GM18873 (cell line): ENCODE data around the gene CCR5AS.

Source experiments
- ATAC-seq: cut with Tn5 transposase; IDR thresholded peaks from one replicate; pipeline ENCODE4 v1.9.1; 2021; ENCODE audit warnings: mild to moderate bottlenecking, moderate library complexity, moderate number of reproducible peaks; ENCODE audit not compliant: unreplicated experiment, low FRiP score

Gene CCR5AS

DNA sequence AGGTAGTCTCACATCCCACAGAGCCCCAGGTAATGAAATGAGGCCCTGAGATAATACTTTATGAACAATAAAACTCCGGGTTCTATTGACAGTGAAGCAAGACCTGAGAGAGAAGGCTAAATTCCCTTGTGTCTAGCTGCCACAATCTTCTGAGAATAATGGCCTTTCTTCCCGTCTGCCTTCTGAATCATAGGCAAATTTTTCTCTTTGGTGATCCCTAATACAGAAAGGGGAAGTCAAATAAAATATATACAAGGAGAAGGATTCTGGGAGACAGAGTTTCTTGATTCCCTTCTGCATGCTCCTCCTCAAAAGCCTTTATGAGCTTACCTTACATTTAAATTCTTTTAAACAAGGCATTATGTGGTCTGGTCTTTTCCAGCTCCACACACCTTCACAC lies 82.8 kb downstream of the CCR5AS start:
- ATAC-seq, result no peak

DNA sequence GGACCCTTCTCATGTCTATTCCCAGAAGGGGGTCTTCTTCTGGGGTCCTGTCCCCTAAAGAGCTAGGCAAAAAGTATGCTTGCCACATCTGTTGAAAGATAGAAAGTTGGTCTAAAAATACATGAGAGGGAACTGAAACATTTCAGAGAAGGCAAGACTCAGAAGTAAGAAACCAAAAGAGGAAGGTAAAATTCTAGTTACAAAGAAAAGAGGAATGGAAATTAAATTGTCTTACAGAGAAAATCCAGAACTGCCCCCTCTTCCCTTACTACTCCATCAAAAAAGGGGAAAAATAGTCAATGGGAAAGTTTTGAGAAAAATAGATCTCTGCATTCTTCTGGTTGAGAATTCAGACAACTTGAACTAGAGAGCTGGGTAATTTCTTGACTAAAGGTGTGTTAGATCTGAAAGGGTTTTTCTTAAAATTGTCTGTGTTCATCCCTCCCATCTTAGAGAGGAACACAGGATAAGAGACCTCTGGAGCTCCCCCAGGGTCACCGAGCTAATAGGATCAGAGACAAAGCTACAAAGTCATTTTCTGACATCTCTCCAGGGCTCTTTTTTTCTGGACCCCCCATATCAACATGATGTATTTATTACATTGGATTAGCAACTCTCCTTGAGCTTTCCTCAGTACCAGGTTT lies 85.3 kb downstream of the CCR5AS start:
- ATAC-seq, result no peak

DNA sequence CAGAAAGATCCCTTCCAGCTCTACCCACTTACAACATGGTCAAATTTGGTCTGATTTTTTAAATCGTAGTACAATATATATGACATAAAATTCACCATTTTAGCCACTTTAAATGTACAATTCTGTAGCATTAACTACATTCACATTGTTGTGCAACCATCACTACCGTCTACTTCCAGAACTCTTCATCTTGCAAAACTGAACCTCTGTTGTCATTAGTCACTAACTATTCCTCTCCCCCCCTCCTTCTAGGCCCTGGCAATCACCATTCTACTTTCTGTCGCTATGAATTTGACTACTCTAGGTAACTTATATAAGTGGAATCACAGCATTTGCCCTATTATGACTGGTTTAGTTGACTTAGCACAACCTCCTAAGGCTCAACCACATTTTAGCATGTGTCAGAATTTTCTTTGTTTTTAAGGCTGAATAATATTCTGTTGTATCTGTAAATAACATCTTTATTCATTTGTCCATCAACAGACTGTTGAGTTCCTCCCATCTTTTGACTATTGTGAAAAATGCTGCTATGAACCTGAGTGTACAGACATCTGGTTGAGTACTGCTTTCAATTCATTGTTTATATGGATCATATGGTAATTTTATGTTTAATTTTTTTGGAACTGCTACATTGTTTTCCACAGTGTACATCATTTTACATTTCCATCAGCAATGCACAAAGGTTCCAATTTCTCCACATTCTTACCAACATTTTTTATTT lies 88.5 kb downstream of the CCR5AS start:
- ATAC-seq, result no peak

DNA sequence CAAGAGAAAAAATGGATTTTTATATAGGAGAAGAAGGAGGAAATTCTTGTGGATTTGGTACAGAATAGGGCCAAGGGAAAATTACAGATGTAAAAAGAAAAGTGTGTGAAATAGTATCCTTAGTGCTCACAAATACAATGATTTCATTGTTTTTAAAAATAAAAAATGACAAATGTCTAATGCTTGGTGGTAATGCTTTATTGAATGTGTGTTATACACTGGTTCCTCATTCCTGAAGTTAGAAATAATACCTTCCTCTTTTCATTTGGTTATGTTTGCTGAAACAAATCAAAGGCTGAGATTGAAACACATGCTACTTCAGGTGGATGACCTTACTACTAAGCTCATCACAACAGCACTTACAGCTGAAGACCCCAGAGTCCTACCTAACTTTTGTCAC lies 90.7 kb downstream of the CCR5AS start:
- no peak for ATAC-seq

DNA sequence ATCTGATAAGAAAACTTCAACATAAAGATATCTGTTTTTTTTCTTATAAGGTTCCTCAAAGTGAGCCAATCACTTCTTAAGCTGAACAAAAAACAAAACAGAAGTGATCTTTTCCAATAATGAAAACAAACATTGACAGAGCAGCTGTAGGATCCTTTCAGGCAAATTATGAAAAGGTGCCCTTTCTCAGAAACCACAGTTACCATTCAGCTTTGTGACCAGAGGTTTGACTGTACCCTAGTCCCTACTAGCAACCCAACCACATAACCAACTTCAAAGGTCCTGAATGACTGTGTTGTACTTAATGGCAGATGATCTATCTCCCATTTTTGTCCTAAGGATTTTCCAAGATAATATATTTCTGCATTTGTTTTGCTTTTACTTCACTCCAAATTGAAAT lies 92.3 kb downstream of the CCR5AS start:
- no peak for ATAC-seq
